HG03066 (cell line): ENCODE data around the gene CCNB1IP1.
"Not testable (repeated sequence)": the region's sequence is repeated elsewhere in the genome, so short reads cannot be mapped to it uniquely, and the experiment has no call there.

Experiments used
- ATAC-seq: cut with Tn5 transposase; IDR thresholded peaks from one replicate; pipeline ENCODE4 v1.9.1; 2021; ENCODE audit warnings: low read depth; ENCODE audit not compliant: unreplicated experiment

CCNB1IP1 gene

DNA sequence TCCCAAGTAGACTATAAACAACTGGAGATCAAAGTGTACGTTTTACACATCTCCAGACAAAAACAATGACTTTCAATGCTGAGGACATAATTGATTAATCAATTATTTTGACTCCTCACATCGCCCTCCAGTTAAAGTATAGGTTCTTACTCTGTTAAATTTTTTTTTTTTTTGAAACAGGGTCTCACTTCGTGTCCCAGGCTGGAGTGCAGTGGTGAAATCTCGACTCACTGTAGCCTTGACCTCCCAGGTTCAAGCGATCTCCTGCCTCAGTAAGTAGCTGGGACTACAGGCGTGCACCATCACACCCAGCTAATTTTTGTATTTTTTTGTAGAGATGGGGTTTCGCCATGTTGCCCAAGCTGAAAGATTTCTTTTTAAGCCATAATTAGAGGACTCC, 938 bp upstream of the CCNB1IP1 start:
- ATAC-seq, result no peak

DNA sequence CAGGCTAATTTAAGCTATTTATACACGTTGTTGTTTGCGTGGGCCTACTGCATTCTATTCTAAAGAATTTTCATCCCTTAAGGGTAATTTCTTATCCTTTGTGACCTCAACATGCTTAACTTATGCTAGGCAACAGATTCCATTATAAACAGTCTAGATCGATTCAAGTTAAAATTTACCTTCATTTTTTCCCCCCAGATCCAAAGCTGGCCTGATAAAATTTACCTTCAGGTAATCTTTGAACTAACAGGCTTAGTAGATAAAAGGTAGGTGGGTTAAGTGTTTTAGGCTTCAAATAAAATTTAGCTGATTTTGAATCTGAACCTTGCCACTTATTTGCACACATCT, 389 bp upstream of the CCNB1IP1 start:
- ATAC-seq, result no peak

DNA sequence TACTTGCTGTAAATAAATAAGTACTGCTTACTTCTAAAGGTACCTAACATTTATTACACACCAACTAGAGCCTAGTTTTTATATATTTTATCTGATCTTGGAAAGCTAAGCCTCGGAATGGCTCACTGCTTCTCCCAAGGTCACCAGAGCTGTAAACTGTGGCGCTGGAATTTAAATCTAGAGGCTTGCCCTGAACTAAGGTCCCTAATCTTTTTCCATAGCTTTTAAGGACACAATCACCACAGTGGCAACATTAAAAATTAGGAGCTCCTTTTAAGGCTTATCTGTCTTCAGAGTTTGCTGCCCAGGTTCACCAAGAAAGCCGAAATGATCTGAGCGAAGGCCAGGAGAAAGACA, 670 bp downstream of the CCNB1IP1 start:
- ATAC-seq, result no peak

- ATAC-seq, result no peak
Observed at GRCh38 chr14:20331053-20331613, 1.9 kb downstream of the CCNB1IP1 start.

- ATAC-seq, result no peak
Observed at GRCh38 chr14:20329355-20329754, 3.7 kb downstream of the CCNB1IP1 start.

DNA sequence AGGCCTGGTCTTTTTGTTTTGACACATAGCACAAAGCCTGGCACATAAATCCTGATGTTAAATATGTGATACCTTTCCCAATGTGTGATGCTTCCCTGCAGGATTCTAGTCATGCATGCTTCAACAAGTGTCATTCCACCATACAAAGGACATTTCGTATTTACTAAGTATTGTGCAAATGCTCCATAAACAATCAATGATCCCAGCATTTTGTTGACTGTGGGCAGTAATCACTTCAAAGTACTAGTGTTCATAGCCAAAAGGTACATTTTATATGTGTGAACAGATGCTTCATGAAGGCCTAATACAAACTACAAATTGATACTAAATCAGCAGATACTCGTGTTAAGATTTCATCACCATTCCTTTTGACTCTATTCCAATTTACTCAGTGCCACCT, 4.4 kb downstream of the CCNB1IP1 start:
- ATAC-seq, result no peak

- ATAC-seq, result no peak
Observed at GRCh38 chr14:20327005-20327869, 5.8 kb downstream of the CCNB1IP1 start.

- ATAC-seq, result no peak
Observed at GRCh38 chr14:20317720-20318119, 15.4 kb downstream of the CCNB1IP1 start.

DNA sequence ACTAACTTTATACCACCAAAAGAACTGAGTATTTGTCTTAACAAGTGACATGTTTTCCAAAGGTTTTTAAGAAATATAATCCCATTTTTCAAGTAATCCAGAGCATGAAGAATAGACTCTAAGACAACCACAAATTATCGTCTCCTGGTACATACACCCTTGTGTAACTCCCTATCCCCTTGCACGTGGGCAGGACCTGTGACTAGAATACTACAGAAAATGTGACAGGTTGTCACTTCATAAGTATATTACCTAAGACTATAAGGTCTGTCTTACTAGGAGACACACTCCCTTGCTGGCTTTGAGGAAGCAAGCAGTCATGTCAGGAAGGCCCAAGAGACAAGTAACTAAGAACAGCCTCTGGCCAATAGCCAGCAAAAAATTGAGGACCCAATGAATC, 19.1 kb downstream of the CCNB1IP1 start:
- ATAC-seq, result no peak

DNA sequence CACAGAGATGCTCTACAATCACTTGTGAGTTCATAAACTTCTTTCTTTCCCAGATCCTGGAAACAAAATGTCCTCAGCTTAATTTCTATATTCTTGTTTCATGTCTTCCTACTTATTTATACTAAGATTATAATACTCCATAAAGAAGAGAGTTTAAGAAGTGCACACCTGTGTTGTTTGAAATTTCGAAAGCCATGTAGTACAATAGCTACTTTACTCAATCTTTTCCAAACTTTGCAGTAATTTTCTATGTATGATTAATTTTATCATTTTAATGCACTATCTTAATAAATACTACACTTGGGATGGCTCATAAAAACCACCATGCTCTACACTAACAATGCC, 27.0 kb downstream of the CCNB1IP1 start:
- ATAC-seq, result no peak

DNA sequence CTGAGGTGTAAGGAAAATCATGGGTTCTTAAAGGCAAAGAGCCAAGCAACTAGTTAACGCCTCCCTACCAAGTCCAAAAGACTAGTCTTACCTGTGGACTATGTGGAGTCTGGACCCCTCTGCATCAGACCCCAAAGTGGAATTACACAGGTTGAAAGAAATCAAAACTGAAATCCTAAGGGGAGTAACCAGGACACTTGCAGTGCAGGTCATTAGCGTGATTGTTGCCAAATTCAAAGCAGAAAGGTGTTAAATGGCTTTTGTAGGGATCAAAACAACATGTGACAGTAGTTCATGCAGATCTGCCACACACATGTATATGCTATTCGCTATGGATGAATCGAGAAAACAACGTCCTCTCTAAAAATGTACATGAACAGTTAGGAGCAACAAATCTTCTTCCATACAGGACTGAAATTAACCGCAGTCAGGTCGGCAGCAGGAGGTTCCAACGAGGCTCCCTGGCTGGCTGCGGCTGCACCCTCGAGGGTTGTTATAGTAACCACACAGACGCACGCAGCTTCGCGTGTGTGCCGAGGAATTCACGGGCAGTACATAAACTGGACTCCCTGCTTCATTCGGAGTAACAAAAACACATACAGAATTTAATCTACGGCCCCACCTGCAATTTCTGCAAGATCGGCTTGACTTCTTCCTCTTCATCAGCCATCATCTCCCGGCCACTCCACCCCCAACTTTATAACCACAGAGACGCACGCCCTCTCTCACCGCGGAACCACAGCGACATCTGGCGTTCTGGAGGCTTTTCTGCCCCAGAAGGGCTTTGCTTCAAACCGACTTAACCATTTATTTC, 27.6 kb downstream of the CCNB1IP1 start, which contains the start of gene TTC5:
Gene TTC5, minus strand, starts transcription at position 687 of the 814 bp plus-strand sequence. Its CDS starts 14 bp downstream, at position 673.
- peak; percentile 88 for ATAC-seq

DNA sequence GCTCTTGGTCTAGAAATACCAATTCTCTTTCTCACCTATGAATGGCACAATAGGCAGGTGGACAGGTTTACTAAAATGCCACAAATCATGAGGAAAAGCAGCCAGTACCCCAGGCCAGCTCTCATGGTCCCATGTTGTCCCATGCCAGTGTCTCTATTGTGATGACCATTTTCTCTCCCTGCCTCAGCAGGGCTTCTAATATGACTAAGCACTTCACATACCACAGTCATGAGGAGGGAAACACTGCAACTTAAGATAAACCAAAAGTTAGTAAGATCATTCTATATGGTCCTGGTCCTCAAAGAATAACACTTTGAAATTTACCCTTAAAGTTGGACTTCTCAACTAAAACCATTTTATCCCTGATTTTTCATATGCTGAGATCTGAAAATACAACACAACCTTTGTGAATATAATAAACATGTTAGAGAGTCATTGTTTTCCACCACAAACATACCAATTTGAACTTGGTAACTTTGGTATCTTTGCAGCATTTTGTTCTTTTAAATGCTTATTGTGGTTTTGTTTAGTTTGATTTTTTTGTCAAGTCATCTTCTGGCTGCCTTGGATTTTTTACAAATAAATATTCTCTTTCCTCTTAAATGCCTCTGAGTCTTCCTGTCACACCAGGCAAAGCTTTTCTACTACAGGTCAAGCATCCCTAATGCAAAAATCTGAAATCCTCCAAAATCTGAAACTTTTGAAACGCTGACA, 30.9 kb downstream of the CCNB1IP1 start:
- no peak for ATAC-seq

DNA sequence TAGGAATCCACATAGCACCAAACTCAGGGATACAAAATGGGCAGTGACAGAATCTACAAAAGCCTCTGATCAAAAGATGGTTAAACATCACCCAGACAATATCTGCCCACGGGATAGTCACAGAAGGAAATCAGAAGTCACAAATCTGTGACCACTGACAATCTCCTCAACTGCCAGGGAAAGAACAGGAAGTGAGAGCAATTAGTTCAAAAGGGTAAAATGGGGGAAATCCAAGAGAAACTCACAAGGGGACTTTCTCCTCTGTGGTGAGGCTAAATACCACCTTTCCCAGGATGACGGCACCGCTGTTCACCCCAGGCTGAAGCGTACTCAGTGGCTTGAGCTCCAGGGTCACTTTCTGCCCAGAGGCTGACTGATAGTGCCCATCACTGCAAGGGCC, 38.0 kb downstream of the CCNB1IP1 start:
- ATAC-seq, result peak; percentile 63

GRCh38 chr14:20294636-20295035, 38.4 kb downstream of the CCNB1IP1 start:
- ATAC-seq, result no peak

GRCh38 chr14:20281998-20282397, 51.1 kb downstream of the CCNB1IP1 start:
- not testable (repeated sequence) for ATAC-seq

DNA sequence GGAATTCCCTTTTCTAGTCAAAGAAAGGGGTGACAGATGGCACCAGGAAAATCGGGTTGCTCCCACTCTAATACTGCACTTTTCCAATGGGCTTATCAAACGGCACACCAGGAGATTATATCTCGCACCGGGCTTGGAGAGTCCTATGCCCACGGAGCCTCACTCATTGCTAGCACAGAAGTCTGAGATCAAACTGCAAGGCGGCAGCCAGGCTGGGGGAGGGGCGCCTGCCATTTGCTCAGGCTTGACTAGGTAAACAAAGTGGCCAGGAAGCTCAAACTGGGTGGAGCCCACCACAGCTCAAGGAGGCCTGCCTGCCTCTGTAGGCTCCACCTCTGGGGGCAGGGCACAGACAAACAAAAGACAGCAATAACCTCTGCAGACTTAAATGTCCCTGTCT, 52.8 kb downstream of the CCNB1IP1 start:
- ATAC-seq, result not testable (repeated sequence)

DNA sequence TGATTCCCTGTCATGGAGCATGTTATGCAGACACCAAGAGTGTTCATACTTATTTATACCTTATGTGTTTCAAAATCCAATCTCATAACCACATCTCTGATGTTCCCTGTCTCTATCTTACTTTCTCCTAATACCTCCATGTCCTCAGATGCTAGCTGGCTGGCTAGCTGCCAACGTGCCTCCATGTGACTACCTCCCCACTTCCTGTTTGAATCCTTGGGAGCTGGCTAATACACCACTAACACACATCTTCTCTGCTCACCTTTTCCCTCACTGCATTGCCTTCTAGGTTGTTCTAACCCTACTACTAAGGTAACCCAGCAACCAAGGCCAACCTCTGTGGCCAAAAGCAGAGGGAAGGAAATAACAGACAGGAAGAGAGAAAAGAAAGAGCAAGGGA, 54.7 kb downstream of the CCNB1IP1 start:
- no peak for ATAC-seq

GRCh38 chr14:20277409-20277808, 55.7 kb downstream of the CCNB1IP1 start:
- ATAC-seq, result no peak

DNA sequence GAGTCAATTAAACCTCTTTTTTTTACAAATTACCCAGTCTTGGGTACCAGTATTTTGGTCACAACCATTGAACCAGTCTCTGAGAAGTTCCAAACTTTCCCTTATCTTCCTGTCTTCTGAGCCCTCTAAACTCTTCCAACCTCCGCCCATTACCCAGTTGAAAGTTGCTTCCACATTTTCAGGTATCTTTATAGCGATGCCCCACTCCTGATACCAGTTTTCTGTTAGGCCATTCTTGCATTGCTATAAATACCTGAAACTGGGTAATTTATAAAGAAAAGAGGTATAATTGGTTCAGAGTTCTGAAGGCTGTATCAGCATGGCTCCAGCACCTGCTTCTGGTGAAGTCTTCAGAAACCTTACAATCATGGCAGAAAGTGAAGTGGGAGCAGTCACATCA, 59.0 kb downstream of the CCNB1IP1 start:
- no peak for ATAC-seq

DNA sequence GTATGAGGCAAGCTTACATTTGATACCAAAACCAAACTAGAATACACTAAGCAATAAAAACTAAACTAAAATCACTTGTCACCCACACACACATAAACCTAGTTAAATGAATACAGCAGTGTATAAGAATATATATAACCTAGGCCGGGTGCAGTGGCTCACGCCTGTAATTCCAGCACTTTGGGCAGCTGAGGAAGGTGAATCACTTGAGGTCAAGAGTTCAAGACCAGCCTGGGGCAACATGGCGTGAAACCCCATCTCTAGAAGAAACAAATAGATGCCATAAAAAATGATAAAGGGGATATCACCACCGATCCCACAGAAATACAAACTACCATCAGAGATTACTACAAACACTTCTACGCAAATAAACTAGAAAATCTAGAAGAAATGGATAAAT, 68.7 kb downstream of the CCNB1IP1 start:
- ATAC-seq, result not testable (repeated sequence)

- no peak for ATAC-seq
Observed at GRCh38 chr14:20262642-20263128, 70.4 kb downstream of the CCNB1IP1 start.
